Kidney epithelial cell (primary cell): ENCODE measurements around the gene TMOD1. TPM values are rescaled to one million over a fixed set of nuclear protein-coding genes. Genes with fewer than 3 reads are reported as not detected.

Experiments used
- DNase-seq: peaks from one replicate; pipeline ENCODE4 v3.0.0-alpha.2; 2010; ENCODE audit warnings: low read depth
- H3K27me3 ChIP-seq: 2 replicates; pipeline ENCODE4 v1.6.0; 2011; ENCODE audit warnings: low read length; ENCODE audit not compliant: control insufficient read depth, insufficient read depth
- H3K36me3 ChIP-seq: 2 replicates; pipeline ENCODE4 v1.5.1; 2011; ENCODE audit warnings: low read length; ENCODE audit not compliant: control insufficient read depth, insufficient read depth
- H3K4me3 ChIP-seq: 2 replicates; pipeline ENCODE4 v1.5.1; 2011; ENCODE audit warnings: low read depth, mild to moderate bottlenecking, control low read depth, low read length
- total RNA-seq: library from RNA; depleted of rRNA; stranded (reverse); fragments of >200 nt; gene quantifications from 2 replicates; pipeline ENCODE4 v1.2.3, GENCODE V29; 2015
- TF ChIP-seq, protein P1 (sequence below): IDR thresholded peaks from 2 replicates; pipeline ENCODE4 v1.5.1; 2011; ENCODE audit warnings: mild to moderate bottlenecking, moderate library complexity, low read length, control low read depth, inconsistent platforms; ENCODE audit not compliant: insufficient read depth, poor library complexity, severe bottlenecking

The TMOD1 gene
- total RNA-seq, 1 donor from 2014 or later: 0.08 TPM

DNA sequence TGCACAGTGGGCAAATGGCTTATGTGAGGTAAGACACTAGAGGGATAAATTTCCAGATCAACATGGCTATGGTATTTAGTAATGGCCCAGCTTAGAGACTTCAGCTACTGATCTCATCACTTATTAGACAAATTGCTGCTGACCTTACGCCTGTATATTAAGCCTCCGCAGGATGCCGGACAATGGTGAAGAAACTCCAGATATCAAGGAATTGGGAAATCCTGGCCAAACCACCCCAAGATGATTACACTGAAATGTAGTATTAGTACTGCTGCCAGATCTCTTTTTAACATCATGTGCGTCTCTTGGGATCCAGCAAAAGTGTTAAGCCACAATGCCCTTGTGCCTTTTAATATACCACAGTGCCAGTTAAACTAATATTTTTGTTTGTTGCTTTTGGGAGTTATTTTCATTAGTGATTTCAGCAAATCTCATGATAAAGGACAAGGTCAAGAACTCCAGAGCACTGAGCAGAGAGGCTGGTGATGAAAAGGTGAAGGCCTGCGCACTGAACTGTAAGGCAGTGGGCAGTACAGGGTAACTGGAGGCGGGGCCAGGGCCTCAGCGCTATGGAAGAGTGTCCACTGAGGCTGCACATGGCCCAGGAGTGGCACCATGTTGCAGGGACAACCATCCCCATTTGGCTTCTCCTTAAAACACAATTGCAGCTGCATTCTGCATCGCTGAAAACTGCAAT lies 99.2 kb downstream of the TMOD1 start:
- no peak for DNase-seq
- Histone ChIP-seq H3K4me3 (no peak overlapping the region), H3K36me3 (peaks cover 1% of the 10 kb centered on the region), H3K27me3 (no peaks in the 10 kb centered on the region)
- TF ChIP-seq, protein P1, sequence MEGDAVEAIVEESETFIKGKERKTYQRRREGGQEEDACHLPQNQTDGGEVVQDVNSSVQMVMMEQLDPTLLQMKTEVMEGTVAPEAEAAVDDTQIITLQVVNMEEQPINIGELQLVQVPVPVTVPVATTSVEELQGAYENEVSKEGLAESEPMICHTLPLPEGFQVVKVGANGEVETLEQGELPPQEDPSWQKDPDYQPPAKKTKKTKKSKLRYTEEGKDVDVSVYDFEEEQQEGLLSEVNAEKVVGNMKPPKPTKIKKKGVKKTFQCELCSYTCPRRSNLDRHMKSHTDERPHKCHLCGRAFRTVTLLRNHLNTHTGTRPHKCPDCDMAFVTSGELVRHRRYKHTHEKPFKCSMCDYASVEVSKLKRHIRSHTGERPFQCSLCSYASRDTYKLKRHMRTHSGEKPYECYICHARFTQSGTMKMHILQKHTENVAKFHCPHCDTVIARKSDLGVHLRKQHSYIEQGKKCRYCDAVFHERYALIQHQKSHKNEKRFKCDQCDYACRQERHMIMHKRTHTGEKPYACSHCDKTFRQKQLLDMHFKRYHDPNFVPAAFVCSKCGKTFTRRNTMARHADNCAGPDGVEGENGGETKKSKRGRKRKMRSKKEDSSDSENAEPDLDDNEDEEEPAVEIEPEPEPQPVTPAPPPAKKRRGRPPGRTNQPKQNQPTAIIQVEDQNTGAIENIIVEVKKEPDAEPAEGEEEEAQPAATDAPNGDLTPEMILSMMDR: no peak

DNA sequence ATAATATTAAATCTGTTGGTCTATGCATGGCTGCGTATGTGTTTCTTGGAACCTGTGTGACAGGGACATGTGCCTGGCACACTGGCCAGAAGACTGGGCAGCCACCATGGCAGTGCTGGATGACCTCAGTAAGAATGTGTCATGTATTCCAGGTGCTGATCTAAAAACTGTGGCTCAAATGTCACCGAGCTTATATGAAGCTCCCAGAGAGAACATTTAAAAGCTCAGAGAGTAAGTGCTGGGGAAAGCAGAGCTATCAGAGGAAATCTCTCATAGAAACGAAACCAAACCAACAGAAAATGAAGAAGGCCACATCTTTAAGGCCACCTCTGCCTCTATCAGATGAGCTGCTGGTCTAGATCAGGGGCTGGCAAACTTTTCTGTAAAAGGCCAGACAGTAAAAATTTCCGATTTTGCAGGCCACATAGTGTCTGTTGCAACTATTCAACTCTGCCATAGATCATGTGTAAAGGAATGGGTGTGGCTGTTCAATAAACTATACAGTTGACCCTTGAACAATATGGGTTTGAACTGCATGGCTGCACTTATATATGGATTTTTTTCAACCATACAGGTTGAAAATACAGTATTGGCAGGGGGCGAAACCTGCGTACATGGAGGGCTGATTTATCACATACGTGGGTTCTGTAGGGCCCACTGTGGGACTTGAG lies 99.9 kb downstream of the TMOD1 start:
- peaks cover 1% of the 10 kb centered on the region for H3K36me3 ChIP-seq
- no peak overlapping the region for H3K4me3 ChIP-seq
- DNase-seq: no peak
- H3K27me3 ChIP-seq: no peaks in the 10 kb centered on the region
- TF ChIP-seq, protein P1: no peak

DNA sequence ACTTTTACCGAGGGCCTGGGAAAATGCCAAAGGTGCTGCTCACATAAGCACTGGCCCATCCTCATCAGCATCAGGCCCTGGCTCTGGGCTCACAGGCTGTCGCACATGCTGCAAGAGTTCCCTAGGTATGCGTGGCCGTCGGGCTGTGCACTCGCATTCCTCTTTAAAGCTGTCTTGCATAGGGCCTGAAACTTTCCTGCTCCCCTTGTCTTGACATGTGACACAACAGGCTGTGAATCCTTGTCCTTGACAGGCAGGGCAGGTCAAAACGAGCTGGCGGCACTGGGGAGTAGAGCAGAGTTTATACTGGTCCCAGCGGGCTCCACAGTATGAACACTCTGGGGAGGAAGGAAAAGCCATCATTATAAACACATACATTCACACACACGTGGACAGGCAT lies 101.0 kb downstream of the TMOD1 start:
- no peak overlapping the region for H3K4me3 ChIP-seq
- H3K27me3 ChIP-seq: no peaks in the 10 kb centered on the region
- no peak for DNase-seq
- TF ChIP-seq, protein P1: no peak
- H3K36me3 ChIP-seq: peaks cover 2% of the 10 kb centered on the region

DNA sequence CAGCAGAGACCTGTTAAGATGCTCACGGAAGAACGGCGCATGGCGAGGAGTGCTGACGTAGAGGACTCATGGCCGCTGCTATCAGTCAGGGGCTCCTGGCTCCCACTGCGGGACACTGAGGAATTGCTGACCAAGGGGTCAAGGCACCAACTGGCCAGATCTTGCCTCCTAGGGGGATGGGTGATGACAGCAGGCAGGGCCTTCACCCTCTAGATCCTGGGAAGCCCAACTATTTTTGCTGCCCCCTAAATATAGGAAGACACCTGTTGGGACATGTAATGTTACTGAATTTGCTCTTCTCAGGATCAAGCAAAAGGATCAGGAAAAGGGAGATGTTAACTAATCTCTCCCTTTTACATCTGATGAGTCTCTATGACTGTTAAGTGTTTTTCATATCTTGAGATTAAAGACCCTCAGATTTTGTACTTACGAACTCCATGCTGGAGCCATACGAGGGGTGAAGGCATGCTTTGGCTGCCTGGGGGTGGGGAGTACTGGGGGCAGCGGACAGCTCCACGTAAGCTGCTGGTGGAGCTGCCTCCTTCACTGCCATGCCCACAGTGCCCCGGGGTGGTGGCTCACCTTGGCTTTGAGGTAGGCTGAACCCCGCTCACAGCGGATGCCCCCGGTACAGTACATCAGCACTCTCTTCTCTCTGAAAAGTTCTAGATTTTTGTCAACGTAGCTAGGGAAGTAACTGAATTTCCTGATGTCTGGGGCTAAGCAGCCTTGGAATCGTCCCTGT lies 103.6 kb downstream of the TMOD1 start:
- TF ChIP-seq, protein P1: no peak
- no peak overlapping the region for H3K4me3 ChIP-seq
- no peak for DNase-seq
- H3K36me3 ChIP-seq: peaks cover 2% of the 10 kb centered on the region
- no peaks in the 10 kb centered on the region for H3K27me3 ChIP-seq

DNA sequence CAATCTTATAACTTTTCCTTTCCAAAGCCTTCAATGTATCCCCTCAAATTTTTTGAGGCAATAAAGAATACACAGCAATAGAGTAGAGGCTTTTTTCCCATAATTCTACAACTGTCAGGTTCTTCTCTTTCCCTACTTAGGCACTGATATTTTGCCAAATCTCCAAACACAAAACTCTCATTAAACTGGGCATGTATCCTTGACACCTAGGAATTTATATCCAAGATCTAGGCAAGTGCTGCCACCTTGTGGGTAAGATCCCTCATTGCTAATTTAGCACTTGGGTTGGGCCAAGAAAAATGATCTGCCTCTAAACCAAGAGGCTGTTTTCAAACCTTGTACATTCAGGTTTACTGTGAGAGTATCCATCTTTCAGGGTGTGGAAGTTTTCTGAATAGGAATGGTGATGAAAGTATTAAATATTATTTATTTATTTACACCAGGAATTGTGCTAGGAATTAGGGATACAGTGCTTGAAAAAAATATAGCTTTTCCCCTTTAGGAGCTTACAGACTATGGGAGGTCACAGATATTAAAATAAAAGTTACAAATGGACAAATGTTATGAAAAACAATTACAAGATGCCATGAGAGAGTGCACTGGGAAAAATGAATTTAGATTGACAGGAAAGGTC lies 114.1 kb downstream of the TMOD1 start:
- no peaks in the 10 kb centered on the region for H3K27me3 ChIP-seq
- DNase-seq: no peak
- TF ChIP-seq, protein P1: peak; percentile 71
- no peak overlapping the region for H3K4me3 ChIP-seq
- H3K36me3 ChIP-seq: no peaks in the 10 kb centered on the region
